Liver (tissue), 3 donors: Measurements from ENCODE around the gene AP3S1.

ENCODE experiments used
- CTCF ChIP-seq: fragments of 150-350 bp; IDR thresholded peaks from 2 replicates; pipeline ENCODE4 v1.5.1; 2017; ENCODE audit warnings: improper control_type of control experiment, low read depth, low read length; ENCODE audit not compliant: missing input control
- FOXA1 ChIP-seq: IDR thresholded peaks from 2 replicates; pipeline ENCODE4 v1.6.1; 2016; ENCODE audit warnings: antibody characterized with exemption
- GABPA ChIP-seq, 2 donors: IDR thresholded peaks in 1 of 2; conservative IDR thresholded peaks in 1 of 2; 2 replicates each; pipeline ENCODE4 v1.6.1; 2016; ENCODE audit warnings: antibody characterized with exemption in 2 of 2, mild to moderate bottlenecking in 1 of 2, moderate library complexity in 1 of 2
- MAX ChIP-seq: IDR thresholded peaks from 2 replicates; pipeline ENCODE4 v1.6.1; 2016; ENCODE audit warnings: antibody characterized with exemption
- REST ChIP-seq: IDR thresholded peaks from 2 replicates; pipeline ENCODE4 v1.6.1; 2016; ENCODE audit warnings: antibody characterized with exemption, mild to moderate bottlenecking
- SP1 ChIP-seq: IDR thresholded peaks from 2 replicates; pipeline ENCODE4 v1.6.1; 2018; ENCODE audit warnings: antibody characterized with exemption, mild to moderate bottlenecking
- YY1 ChIP-seq: IDR thresholded peaks from 2 replicates; pipeline ENCODE4 v1.6.1; 2016; ENCODE audit warnings: antibody characterized with exemption, mild to moderate bottlenecking
- ZBTB33 ChIP-seq: IDR thresholded peaks from 2 replicates; pipeline ENCODE4 v1.6.1; 2016; ENCODE audit warnings: antibody characterized with exemption
- donor health status: healthy.
- donor health status: healthy.

- no peak for TF ChIP-seq FOXA1
- TF ChIP-seq CTCF = peak; percentile 10
- TF ChIP-seq REST = no peak
- TF ChIP-seq GABPA (IDR thresholded peaks at IDR 0.05 in 1 of 2, conservative IDR thresholded peaks at IDR 0.05 in 1 of 2) = no peak
- no peak for TF ChIP-seq SP1
- TF ChIP-seq MAX = no peak
- no peak for TF ChIP-seq YY1
- TF ChIP-seq ZBTB33 = no peak
Observed at GRCh38 chr5:115815006-115815692, 26.6 kb upstream of the AP3S1 start.
